NB4 (cell line): Measurements from ENCODE around the gene USP31.

Experiments
- DNase-seq: peaks from one replicate; pipeline ENCODE4 v3.0.0; 2010; ENCODE audit warnings: low read depth
- H3K4me3 ChIP-seq: one replicate; pipeline ENCODE4 v1.5.1; 2011; ENCODE audit warnings: mild to moderate bottlenecking, low read depth, low read length, moderate library complexity
- CTCF ChIP-seq: IDR thresholded peaks from one replicate; pipeline ENCODE4 v1.5.1; 2012; ENCODE audit warnings: low read depth, low read length
- MYC ChIP-seq: IDR thresholded peaks from 2 replicates; pipeline ENCODE4 v1.6.1; 2011; ENCODE audit warnings: low read depth, low read length
- POLR2A ChIP-seq: IDR thresholded peaks from 2 replicates; pipeline ENCODE4 v1.6.1; 2011; ENCODE audit warnings: mild to moderate bottlenecking; ENCODE audit not compliant: insufficient read length; ENCODE audit errors: extremely low read depth
- TF ChIP-seq, protein P1 (sequence below): IDR thresholded peaks from 2 replicates; pipeline ENCODE4 v1.6.1; 2011; ENCODE audit warnings: low read depth, low read length

USP31 gene

GRCh38 chr16:23128056-23128455, 21.2 kb downstream of the USP31 start:
- DNase-seq = no peak
- no peak overlapping the region for H3K4me3 ChIP-seq
- TF ChIP-seq, protein P1, sequence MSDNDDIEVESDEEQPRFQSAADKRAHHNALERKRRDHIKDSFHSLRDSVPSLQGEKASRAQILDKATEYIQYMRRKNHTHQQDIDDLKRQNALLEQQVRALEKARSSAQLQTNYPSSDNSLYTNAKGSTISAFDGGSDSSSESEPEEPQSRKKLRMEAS = no peak
- TF ChIP-seq CTCF = no peak
- TF ChIP-seq MYC = no peak
- TF ChIP-seq POLR2A = no peak

GRCh38 chr16:23125277-23125676, 24.0 kb downstream of the USP31 start:
- no peak for DNase-seq
- TF ChIP-seq POLR2A = no peak
- TF ChIP-seq CTCF = no peak
- TF ChIP-seq, protein P1 = no peak

DNA sequence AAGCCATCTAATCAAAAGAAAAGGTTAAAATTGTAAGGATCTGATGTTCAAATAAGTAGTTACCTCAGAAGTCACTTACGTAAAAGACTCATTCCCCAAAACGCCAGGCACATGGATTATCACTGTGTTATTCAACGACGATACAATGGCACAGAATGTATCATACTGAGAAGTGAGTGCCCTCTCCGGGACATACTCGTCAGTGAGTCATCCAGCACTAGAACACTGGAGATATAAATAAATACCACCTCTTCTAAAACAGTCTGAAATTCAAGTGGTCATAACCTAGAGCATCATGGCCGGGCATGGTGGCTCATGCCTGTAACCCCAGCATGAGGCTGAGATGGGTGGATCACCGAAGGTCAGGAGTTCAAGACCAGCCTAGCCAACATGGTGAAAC, 24.9 kb downstream of the USP31 start:
- no peak overlapping the region for H3K4me3 ChIP-seq
- DNase-seq = no peak

More at GRCh38 chr16:23125277-23125676, 24.0 kb downstream of the USP31 start:
- H3K4me3 ChIP-seq = no peak overlapping the region

GRCh38 chr16:23122144-23122543, 27.1 kb downstream of the USP31 start:
- TF ChIP-seq POLR2A (no peak), MYC (no peak), CTCF (no peak)
- TF ChIP-seq, protein P1 = no peak
- H3K4me3 ChIP-seq = no peak overlapping the region
- DNase-seq = no peak

More for the DNA sequence above, 24.9 kb downstream of the USP31 start:
- TF ChIP-seq POLR2A = no peak
- TF ChIP-seq MYC = no peak
- TF ChIP-seq, protein P1 = no peak
- TF ChIP-seq CTCF = no peak

- no peak for DNase-seq
- no peak for TF ChIP-seq POLR2A
- TF ChIP-seq MYC = no peak
- no peak for TF ChIP-seq CTCF
- TF ChIP-seq, protein P1 = no peak
- H3K4me3 ChIP-seq = no peak overlapping the region
These were observed 28.2 kb downstream of the USP31 start for GRCh38 chr16:23121024-23121423.

- no peak for TF ChIP-seq MYC
- no peak overlapping the region for H3K4me3 ChIP-seq
- no peak for DNase-seq
These were observed 28.7 kb downstream of the USP31 start for GRCh38 chr16:23120562-23120961.
